CD1c-positive myeloid dendritic cell (primary cell): Measurements from ENCODE around the gene JAM2.
A peak's percentile ranks its signal among the peaks of the same experiment; 100 is the strongest.

ENCODE experiments used
- DNase-seq: peaks from one replicate; pipeline ENCODE4 v3.0.0-alpha.2; 2016; ENCODE audit errors: extremely low spot score

JAM2 gene

DNA sequence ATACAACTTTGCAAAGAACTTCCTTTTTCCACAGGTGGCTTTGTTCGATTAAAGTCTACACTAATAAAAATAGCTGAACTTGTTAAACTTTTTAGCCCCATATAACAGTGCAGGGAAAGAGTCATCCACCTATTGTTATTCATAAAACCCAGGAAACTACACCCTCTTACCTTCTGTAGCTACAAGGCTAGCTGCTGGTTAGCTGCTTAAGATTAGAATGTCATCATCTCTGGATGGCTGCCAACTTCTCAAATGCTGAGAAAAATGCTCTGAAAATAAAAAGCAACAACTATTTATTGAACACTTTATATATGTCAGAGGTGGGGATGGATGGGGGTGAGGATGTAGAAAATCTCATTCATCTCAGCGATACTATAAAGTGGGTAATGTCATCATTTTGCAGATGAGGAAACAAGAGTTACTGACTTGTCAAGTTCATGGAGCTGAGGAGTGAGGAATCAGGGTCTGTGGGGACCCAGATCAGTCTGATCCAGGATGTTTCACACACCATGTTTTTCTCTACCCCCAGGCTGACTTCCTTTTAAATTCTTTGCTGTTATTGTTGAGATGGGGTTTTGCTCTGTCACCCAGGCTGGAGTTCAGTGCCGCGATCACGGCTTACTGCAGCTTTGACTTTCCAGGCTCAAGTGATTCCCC is 78.6 kb downstream of the JAM2 start:
- peak; percentile 6 for DNase-seq

DNA sequence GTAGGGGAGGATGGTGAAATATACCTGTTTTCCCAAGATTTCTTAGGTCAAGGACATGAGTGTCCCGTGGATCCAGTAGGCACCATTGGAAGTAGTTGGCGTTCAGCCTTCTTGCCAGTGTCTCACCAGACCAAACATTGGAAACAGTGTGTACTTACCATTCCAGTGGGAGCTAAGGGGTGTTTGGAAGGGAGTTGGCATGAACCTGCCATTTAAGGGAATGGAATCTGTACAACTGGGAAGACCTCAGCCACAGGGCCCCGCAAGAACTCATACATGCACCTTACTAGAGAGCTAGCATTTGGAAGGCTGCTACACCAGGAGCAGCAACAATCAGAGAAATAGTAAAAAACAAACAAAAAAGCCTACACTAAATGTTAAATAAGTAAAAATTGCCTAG is 82.9 kb downstream of the JAM2 start:
- no peak for DNase-seq

DNA sequence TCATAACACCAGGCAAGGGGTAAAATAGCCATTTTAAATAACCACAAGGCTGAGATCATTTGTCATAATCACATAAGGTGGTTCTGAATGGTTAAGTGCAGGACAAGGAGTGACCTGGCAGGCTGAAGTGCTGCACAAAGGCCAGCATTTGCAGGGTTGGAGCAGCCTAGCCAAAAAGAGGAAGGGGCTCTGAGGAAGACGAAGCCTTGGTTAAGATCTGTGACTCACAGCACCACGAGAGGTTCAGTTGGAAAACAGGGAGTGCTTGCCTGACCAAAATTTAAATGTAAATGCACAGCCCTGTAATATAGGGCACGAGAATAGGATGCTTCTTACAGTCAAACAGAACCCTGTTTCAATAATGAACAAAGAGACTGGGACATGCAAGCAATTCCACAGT is 83.6 kb downstream of the JAM2 start:
- peak; percentile 53 for DNase-seq

DNA sequence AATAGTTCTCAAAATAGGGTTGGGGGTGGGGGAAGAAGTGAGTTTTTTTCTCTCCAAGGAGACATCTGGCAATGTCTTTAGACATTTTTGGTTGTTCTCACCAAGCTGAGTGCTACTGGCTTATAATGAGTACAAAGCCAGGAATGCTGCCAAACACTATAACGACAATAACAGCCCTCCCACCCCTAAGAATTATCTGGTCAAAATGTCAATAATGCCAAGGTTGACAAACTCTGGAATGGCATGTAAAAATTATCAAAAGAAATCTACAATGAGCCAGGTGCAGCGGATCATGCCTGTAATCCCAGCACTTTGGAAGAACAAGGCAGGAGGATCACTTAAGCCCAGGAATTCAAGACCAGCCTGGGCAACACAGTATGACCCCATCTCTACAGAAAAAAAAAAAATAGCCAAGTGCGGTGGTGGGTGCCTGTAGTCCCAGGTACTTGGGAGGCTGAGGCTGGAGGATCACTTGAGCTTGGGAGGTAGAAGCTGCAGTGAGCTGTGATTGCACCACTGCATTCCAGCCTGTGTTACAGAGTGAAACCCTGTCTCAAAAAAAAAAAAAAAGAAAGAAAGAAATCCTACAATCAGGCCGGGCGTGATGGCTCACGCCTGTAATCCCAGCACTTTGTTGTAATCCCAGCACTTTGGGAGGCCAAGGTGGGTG is 93.2 kb downstream of the JAM2 start:
- DNase-seq: no peak

DNA sequence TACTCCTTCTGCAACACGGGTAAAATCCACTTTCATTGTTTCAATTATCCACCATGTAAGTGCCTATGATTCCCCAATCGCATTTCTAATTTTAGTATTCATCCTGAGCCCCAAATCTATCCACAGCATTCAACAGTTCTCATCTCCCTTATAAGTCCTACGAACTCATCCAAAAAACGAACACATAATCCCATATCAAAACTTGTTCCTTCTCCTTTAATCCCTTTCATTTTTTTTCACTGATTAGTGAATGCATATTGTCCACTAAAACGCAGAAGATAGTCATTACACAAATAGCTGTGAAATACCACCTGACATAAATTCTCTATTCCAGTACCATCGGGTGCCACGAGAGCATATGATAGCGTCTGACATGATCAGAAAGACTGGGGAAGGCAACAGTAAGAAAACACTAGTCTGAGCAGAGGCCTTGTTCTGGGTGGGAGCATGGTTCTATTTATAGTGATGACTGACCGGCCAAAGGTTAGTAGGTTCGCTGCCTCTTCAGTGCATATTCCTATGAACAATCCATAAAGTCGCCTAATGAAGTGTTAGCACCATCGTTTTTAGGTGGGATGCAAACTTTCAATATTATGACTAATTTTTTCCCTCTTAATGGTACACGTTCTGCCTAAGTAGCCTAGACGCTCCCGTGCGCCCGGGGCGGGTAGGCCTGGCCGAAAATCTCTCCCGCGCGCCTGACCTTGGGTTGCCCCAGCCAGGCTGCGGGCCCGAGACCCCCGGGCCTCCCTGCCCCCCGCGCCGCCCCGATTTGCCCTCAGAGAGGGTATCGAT is 95.0 kb downstream of the JAM2 start:
- DNase-seq: peak; percentile 30

DNA sequence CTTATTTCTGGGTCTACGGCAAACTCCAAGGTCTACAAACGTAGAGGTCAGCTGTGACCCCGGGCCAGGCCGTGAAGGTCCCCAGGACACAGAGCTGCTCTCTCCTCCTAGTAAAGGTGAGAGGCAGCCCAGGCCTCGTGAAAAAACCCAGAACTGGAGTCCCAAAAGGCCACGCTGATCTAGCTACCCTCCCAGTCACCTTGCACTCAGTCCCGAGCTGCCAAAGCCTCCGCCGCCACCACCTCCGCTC is 95.5 kb downstream of the JAM2 start:
- DNase-seq: no peak

DNA sequence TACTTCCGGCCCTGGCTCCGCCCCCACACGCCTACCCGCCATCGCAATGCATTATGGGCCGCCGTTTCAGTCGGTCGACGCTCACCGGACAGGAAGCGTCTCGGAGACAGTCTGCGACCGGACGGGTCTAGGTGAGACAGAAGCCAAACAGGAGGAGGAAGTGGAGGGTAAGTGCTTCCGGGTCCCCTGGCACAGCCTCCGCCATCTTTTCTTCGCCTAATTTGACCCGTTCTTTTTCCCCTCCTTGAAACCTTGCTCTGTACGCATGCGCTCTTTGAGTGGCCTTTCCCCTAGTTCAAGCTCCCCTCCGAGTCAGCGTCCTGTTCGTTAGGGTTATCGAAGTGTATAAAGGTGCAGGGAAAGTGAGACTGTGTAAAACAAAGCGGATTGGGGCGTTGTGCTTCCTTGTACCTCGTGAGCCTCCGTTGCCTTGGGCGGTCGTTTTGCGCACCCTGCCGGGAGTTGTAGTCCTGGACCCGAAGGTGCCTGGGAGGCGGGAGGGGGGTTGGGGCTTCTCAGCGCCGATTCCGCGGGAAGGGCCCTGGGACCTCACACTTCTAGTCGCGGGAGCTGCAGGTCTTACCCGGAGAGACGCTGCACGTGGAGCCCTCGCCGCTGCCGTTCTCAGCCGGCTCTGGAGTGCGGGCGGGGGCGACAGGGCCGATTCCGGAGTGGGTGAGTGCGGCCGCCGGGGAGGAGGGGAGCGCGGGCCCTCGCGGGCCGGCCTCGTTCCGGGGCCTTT is 96.0 kb downstream of the JAM2 start, which contains the start of the genes ATP5PF and GABPA:
Gene ATP5PF, minus strand, starts transcription at position 1 of the 742 bp plus-strand sequence. CDS start 5,110 bp downstream, outside the sequence.
Gene GABPA, plus strand, starts transcription at position 69 of the 742 bp plus-strand sequence. CDS start 6,627 bp downstream, outside the sequence.
- DNase-seq: peak; percentile 98

DNA sequence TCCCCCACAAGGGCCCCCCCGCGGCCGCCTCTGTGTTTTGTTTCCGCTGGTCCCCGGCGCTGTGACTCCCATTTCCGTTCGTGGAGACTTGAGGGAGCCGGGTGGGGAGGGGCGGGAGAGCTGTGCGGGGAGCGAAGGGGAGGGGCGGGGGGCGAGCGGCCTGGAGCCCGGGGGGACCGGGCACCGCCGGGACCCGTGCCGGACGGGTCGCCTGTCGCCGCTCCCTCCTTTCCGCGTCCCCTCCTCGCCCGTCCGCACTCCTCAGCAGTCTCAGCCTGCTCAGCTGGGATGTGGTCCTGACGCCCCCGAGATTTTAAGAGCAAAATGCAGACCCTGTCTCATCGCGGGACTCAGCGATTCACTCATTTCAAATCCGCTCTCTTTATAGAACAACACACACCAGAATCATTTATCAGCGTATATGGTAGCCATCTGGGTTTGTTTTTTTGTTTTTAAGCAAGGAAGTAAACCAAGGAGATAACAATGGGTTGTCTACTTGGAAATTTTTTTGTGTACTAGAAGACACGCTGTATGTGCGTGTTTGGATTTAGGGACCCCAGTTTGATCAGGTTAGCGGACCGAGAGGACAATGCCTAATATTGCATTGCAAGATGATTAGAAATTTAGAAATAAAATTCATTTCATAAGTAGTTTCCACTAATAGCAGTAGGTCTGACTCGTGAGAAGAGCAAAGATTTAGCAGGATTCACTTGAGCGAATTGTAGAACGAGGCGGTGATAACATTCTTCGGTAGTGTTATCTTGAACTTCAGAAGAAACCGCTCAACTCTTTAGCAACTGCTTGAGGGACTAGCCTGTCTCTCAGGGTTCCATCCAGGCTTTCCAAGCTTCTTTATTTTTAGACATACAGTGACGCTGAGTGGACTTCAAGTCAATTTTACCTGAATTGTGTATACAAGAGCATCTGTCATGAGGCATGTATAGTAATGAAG is 96.9 kb downstream of the JAM2 start:
- peak; percentile 73 for DNase-seq

DNA sequence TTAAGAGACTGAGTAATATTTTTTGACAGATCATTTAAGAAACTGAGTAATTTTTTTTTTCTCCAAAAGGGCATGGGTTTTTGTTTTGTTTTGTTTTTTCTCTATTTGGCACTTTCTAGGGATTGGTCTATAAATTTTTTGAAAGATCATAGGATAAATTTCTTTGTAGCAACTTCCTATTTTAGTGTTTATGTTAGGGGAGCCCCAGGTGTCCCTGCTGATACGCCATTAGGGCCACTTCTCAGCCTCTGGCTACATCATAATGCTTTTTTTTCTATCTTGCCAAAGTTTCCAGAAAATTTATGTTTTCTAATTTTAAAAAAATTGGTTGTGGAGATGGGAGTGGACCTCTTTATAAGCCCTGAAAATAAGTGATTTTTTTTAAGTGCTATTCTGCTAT is 98.4 kb downstream of the JAM2 start:
- DNase-seq: no peak

DNA sequence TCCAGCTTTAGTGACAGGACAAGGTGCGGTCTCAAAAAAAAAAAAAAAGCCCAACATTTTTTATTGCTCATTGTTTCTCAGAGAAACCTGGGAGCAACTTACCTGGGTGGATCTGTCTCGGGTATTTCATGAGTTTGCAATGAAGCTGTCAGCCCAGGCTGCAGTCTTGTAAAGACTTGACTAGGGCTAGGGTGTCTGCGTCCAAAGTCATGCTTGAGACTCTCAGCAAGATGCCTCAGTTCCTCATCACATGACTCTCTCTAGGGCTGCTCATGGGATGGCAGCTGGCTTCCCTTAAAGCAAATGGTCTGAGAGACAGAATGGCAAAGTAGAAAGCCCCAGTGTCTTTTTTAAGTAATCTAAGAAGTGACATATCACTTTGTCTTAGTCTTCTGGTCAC is 103.8 kb downstream of the JAM2 start:
- no peak for DNase-seq

DNA sequence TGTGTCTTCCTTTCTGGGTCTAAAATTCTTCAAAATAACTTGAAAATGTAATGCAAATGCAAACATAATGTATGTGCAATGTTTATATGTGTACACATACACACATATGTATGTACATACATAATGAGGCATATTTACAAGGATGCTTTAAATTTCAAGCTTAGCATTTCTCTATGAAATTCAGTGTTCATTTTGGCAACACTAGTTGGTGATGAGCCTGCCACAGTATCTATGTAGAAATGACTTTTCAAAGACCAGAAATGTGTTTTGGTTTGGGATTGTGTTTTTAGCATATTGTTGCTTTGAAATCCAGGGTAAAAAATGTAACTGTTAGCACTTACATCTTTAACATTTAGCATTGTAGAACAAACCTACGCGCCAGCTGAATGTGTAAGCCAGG is 105.8 kb downstream of the JAM2 start:
- DNase-seq: no peak

DNA sequence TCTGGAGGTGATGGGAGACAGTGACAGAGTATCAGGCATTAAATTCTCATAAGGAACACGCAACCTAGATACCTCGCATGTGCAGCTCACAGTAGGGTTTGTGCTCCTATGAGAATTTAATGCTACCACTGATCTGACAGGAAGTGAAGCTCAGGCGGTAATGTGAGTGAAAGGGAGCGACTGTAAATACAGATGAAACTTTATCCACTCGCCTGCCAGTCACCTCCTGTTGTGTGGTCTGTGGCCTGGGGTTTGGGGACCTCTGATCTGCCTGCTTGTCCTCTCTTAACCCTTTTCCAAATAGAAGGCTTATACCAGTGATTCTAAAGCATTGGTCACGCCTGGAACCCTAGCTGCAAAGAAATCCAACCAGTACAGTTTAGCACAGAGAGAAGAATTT is 111.0 kb downstream of the JAM2 start:
- no peak for DNase-seq

DNA sequence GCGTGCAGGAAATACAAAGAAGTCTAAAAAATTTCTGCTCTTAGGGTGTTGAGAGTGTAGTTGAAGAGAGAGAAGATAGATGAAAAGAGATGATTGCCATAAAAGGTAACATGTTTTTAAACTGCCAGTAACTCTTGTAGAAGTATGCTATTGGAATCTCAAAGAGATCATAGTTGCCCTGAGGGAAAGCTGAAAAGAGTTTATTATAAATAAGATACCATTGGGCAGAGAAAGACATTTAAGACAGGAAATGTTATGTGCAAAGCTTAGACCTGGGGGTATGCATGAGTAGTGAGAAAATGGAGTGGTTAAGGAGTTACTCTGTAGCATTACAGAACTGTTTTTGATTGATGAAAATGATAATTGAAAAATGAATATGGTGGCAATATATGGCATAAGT is 113.4 kb downstream of the JAM2 start:
- DNase-seq: no peak

DNA sequence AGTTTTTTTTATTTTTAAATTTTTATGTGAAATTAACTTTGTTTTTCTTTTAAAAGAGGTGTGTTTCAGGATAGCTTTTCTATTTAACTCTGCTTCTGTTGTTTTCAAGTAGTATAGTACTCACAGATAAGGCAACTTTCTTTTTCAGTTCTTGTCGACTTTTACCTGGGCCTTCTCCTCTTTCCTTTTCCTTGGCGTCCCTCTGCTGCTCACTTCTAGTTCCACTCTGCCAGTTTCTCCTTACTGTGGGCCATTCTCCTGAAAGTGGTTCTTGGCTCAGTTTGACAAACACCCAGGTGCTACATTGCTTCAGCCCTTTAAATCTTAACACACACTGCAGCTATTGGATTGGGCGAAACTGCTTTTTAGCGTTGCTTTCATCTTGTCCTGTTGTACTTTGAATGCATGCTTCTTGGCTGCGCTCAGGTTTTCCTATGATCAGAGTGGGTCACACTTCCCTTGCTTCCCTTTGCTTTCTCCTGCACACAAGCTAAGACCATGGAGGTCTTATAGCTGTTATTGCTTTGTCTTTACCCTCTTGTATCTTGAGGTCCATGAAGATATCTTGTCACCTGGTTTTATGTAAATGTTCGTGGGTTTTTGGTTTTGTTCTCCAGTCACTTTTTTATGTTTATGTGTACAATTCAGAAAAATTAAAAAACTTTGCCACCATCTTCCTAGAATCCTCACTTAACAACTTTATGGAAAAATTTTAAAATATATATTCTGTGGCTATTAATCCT is 117.3 kb downstream of the JAM2 start:
- no peak for DNase-seq

DNA sequence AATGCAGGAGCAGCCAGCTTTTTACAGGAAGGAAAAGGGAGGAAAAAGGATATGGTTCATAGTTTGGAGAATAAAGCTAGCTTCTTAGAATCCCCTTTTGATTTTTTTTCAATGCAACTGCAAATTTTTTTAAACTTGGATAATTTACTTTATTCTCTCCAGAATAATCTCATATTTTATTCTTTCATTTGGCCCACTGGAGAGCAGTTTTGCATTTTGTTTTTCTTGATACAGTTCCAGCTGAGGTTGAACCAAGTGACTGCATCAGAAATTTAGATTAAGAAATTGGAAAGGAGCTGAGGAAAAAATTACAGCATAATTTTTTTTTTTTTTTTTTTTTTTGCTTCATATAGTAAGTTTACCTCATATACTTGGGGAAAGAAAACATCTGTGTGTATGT is 118.5 kb downstream of the JAM2 start:
- no peak for DNase-seq

DNA sequence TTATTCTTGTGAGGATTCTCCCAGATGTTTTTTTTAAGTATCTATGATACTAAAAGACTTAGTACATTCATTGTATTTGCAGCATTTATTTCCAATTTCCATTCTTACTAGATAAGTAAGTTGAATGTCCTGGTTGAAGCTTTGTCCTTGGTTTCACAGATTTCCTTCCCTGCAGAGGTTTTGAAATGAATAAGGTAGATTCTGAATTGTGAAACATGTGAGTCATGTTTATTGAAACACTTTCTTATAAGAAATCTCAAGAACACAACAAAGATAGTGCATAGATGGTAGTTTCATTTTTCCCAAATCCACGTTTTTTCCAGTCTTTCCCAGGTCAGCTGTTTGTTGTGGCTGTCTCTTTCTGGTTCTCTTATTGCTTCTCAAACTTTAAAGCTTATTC is 120.5 kb downstream of the JAM2 start:
- DNase-seq: no peak

DNA sequence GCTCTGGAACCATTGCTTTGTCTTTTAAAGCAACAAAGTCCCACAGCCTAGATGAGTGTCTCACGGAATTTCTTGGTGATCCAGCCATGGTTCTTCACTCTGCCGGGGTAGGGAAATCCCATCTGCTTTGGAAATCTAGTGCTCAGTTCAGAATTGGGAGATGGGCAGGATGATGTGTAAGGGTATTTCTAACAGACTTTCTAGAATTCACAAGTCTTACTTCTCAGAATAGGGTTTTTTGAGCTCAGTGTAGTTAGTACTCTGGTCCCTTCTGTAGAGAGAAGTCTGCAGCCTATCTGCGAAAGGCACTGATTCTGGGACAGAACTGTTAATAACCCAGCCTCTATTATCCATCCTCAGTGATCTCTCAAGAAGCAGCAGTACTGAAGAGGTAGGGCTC is 121.0 kb downstream of the JAM2 start:
- no peak for DNase-seq

DNA sequence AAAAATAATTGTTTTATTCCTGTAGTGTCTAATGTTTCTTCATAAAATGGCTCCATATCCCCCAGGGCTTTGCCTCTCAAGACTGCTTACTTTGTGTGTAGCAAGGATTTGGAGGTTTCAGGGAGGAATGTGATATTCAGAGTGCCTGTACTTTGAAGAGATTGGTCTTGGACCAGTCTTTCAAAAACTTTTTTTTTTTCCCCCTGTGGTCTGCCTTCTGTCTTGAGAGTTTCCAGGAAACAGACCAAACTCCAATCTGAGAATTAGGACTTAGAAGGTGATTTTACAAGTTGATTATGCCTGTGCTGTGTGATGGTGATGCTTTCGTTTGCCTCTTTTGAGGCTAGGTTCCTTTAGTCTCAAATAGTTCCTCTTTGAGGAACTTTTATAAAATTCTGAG is 121.6 kb downstream of the JAM2 start:
- no peak for DNase-seq

DNA sequence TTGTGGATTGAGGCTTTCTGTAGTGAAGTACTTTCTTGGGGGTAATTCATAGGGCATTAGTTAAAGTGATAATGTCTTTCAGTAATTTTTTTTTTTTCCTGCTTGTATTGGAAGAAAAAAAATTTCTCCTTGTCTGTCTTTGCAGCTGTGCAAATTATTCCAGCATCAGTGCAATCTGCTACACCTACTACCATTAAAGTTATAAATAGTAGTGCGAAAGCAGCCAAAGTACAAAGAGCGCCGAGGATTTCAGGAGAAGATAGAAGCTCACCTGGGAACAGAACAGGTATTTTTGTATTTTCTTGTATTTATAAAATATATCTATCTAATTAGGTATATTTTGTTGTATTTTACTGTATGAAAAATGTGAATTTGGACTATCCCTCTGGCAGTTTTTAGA is 125.0 kb downstream of the JAM2 start:
- DNase-seq: no peak
